Body of pancreas (tissue), 4 donors: ENCODE results near the gene FAM107B. TPM values are rescaled to one million over a fixed set of nuclear protein-coding genes. Genes with fewer than 3 reads are reported as not detected.

Experiments
- ATAC-seq: fragments of 150-250 bp; one replicate; pipeline ENCODE4 v1.9.1; 2016
- DNase-seq, 4 donors: peaks; one replicate each; pipeline ENCODE4 v3.0.0-alpha.2; 2019
- H3K27ac ChIP-seq, 4 donors: fragments of 200-600 bp; sonication (generic); 1 replicate in 3 of 4; 2 replicates in 1 of 4; pipeline versions ENCODE4 v1.5.1 to v1.6.1; 2016 to 2019; ENCODE audit warnings: mild to moderate bottlenecking in 1 of 4, mixed read lengths in 1 of 4, moderate library complexity in 1 of 4
- H3K27me3 ChIP-seq, 2 donors: fragments of 200-600 bp; sonication (generic); one replicate each; pipeline ENCODE4 v1.6.0; 2016; ENCODE audit warnings: mild to moderate bottlenecking in 1 of 2
- H3K36me3 ChIP-seq, 2 donors: fragments of 200-600 bp; sonication (generic); replicated peaks in 1 of 2; 2 replicates each; pipeline ENCODE4 v1.5.1; 2016; ENCODE audit warnings: low read depth in 2 of 2; ENCODE audit not compliant: insufficient read depth in 1 of 2
- H3K4me1 ChIP-seq: fragments of 200-600 bp; sonication (generic); one replicate; pipeline ENCODE4 v1.6.0; 2016
- H3K4me3 ChIP-seq, 2 donors: fragments of 200-600 bp; sonication (generic); 1 replicate in 1 of 2; 2 replicates in 1 of 2; pipeline ENCODE4 v1.5.1; 2016 to 2019
- H3K9me3 ChIP-seq, 3 donors: fragments of 200-600 bp; sonication (generic); 1 replicate in 2 of 3; 2 replicates in 1 of 3; pipeline ENCODE4 v1.5.1; 2016
- POLR2A ChIP-seq, 3 donors: fragments of 450-650 bp; IDR thresholded peaks; one replicate each; pipeline ENCODE4 v1.6.1; 2016; ENCODE audit warnings: antibody characterized with exemption in 3 of 3, mild to moderate bottlenecking in 2 of 3
- WGBS, 2 donors: methylation state at CpG; one replicate each; pipeline ENCODE4 v1.1.5; 2017; 5-methylcytosine and 5-hydroxymethylcytosine counted together
- intact Hi-C: fragments of 100-400 bp; cut with DNase I; formaldehyde crosslinking; loops from one replicate; pipeline ENCODE4 v1.15.1; 2023
- total RNA-seq, 2 donors: library from RNA; depleted of rRNA; stranded (reverse); fragments of >200 nt; gene quantifications; one replicate each; pipeline ENCODE4 v1.1.0, GENCODE V29; 2016
- TF ChIP-seq, protein P1 (sequence below), 7 experiments: fragments of 450-650 bp in 4 of 7; fragments of 200-600 bp in 3 of 7; sonication (generic) in 3 of 7; IDR thresholded peaks; one replicate each; pipeline ENCODE4 v1.5.1; 2016 to 2019; ENCODE audit warnings: antibody characterized with exemption in 7 of 7

FAM107B gene
- total RNA-seq, 2 donors from 2014 or later: 19.4 to 45.9 TPM

DNA sequence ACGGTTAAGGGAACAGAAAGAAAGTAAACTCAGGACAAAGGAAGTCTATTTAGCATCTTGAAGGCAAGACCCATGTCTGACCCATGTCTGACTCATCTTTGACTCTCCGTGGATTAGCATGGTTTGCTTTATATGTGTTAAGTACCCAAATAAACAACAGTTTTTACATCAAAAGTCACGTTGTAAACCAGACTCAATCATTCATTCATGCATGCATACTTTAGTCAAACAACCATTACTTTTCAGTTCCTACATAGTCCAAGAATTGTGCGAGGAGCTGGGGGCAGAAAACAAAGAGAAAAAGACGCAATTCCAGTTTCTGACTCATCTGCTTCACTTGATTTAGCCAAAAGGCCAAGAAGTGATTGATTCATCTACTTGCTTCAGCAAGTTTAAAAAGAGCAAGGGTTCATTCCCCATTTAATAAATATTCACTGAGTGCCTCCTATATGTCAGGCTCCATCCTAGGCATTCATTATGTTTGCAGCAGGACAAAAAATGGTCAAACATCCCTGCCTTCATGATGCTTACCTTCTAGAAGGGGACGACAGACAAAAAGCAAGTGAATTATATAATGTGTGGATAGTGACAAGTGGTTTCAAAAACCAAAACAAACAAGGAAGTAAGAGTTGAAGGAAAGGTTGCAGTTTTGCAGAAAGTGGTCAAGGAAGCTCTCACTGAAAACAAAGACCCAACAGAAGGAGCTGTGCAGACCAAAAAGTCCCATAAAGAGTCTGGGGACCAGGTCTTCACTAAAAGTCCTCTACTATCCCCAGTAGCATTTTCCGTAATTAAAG is 116.2 kb downstream of the FAM107B start:
- ATAC-seq (no peak), DNase-seq (no peak)
- intact Hi-C loops: no loop called here
- Histone ChIP-seq H3K27me3 (no peaks in the 10 kb centered on the region), H3K9me3 (no peaks in the 10 kb centered on the region), H3K27ac (no peak overlapping the region), H3K4me1 (peaks cover 14% of the 10 kb centered on the region), H3K36me3 (no peaks in the 10 kb centered on the region), H3K4me3 (no peak overlapping the region)
- no peak for TF ChIP-seq POLR2A (IDR thresholded peaks at IDR 0.05)
- TF ChIP-seq, protein P1, sequence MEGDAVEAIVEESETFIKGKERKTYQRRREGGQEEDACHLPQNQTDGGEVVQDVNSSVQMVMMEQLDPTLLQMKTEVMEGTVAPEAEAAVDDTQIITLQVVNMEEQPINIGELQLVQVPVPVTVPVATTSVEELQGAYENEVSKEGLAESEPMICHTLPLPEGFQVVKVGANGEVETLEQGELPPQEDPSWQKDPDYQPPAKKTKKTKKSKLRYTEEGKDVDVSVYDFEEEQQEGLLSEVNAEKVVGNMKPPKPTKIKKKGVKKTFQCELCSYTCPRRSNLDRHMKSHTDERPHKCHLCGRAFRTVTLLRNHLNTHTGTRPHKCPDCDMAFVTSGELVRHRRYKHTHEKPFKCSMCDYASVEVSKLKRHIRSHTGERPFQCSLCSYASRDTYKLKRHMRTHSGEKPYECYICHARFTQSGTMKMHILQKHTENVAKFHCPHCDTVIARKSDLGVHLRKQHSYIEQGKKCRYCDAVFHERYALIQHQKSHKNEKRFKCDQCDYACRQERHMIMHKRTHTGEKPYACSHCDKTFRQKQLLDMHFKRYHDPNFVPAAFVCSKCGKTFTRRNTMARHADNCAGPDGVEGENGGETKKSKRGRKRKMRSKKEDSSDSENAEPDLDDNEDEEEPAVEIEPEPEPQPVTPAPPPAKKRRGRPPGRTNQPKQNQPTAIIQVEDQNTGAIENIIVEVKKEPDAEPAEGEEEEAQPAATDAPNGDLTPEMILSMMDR (IDR thresholded peaks at IDR 0.05): no peak
- WGBS, 2 donors: 67 to 76% methylated on average over 7 of the region's 7 CpGs

DNA sequence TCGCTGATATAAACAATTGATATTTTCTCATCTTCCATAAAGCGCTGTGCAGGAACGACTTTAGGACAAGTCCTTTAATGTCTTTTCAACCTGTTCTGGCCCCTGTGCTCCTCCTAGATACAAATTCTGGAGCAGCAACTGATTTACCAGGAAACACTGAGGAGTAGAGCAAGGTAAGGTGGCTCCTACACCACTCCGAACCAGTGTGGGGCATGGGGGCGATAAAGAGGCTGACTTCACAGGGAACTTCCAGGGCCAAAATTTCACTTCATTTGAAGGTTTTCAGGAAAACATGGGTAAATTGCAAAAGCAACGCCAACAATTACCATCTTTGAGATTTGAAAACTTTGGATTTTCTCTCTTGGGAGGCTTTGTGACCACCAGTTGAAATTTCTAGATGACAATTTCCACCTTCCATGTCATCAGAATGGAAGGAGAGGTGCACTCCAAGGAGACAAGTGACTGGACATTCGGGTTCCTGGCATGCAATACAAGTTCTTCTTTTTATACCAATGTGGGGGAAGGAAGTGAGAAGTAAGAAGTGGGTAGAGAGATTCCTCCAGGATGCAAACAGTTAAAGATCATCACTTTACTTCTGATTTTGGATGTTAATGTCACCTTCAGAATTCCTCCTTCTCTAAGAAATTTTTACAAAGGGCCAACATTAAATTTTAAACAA is 118.5 kb downstream of the FAM107B start:
- no peak for ATAC-seq
- intact Hi-C loops: no loop called here
- Histone ChIP-seq H3K27me3 (no peaks in the 10 kb centered on the region), H3K4me1 (peaks cover 29% of the 10 kb centered on the region), H3K9me3 (no peaks in the 10 kb centered on the region), H3K27ac (no peak overlapping the region), H3K36me3 (no peaks in the 10 kb centered on the region), H3K4me3 (no peak overlapping the region)
- TF ChIP-seq POLR2A (IDR thresholded peaks at IDR 0.05): no peak
- TF ChIP-seq, protein P1 (IDR thresholded peaks at IDR 0.05): no peak
- no peak for DNase-seq
- WGBS, 2 donors: 85 to 87% methylated on average over 7 of the region's 7 CpGs

DNA sequence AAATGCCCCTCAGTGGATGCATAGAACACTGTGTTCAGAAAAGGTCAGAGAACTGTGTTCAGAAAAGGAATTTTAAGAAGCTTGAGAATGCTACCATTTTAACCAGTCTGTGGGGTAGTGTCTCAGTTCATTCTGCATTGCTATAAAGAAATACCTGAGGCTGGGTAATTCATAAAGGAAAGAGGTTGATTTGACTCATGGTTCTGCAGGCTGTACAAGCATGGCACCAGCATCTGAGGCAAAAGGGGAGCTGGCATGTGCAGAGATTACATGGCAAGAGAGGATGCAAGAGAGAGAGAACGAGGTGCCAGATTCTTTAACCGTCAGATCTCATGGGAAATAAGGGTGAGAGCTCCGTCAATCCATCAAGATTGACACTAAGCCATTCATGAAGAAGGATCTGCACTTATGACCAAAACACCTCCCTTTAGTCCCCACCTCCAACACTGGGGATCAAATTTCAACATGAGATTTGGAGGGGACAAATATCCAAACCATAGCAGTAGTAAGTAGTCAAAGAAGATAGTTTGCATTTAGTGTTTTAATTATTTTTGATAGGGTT is 119.8 kb downstream of the FAM107B start:
- ATAC-seq (no peak), DNase-seq (no peak)
- Histone ChIP-seq H3K36me3 (no peaks in the 10 kb centered on the region), H3K4me1 (peaks cover 29% of the 10 kb centered on the region), H3K4me3 (no peak overlapping the region), H3K9me3 (no peaks in the 10 kb centered on the region), H3K27ac (peak overlapping the region in 1 of 4 donors; percentile 90), H3K27me3 (no peaks in the 10 kb centered on the region)
- TF ChIP-seq, protein P1 (IDR thresholded peaks at IDR 0.05): no peak
- TF ChIP-seq POLR2A (IDR thresholded peaks at IDR 0.05): no peak
- intact Hi-C loops: no loop called here
- 91 to 96% methylated on average over 3 of the region's 3 CpGs for WGBS, 2 donors

DNA sequence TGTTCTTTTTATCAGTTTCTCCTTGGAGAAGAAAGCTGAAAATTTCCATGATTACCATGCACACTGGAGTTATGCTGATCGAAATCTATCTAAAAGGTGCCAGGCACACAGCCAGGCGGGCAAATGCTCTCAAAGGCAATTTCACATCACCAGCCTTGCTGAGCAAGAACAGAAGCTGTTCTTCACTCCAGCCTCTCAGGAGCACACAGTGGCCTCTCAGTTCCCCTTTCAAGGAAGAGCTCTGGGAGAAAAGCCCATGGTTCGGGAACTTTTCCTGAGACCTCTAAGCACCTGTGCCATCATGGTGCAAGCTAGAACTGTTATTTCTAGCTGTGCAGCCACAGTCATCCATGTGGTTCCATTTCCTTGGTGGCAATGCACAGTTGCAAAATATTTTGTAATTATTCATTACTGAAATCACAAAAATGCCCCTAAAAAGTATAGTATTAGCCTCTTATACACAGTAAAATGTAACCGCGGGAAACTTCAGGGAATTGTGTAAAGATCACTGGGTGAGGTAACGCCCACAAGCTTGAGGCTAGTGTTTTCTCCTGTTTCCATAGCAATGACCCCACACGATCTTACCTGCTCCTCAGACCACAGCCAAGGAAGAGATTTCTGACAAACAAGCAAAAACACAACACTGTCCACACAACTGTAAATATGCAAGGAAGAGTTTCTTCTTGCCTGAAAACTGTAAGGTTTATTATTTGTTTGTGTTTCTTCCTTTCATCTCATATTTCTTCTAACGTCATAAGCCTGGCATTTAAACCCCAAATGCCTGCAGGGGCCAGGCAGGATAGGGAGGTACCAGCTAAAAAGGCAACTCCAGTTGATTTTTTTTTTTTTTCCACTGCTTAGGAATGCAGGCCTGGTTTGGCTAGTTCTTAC is 121.2 kb downstream of the FAM107B start:
- H3K4me1 ChIP-seq: peaks cover 32% of the 10 kb centered on the region
- 8 to 13% methylated on average over 8 of the region's 8 CpGs for whole genome bisulfite sequencing, 2 donors
- intact Hi-C loops: no loop called here
- peak; percentile 46 to 76 (median 68) for DNase-seq
- TF ChIP-seq, protein P1 (IDR thresholded peaks at IDR 0.05): no peak
- no peak for TF ChIP-seq POLR2A (IDR thresholded peaks at IDR 0.05)
- H3K27ac ChIP-seq: peak overlapping the region; percentile 53 to 90 (median 84)
- no peak overlapping the region for H3K4me3 ChIP-seq
- no peaks in the 10 kb centered on the region for H3K27me3 ChIP-seq
- H3K36me3 ChIP-seq: no peaks in the 10 kb centered on the region
- ATAC-seq: peak; percentile 92
- H3K9me3 ChIP-seq: no peaks in the 10 kb centered on the region
